ENCODE measurements around the gene NEURL4. TPM values are rescaled to one million over a fixed set of nuclear protein-coding genes. Genes with fewer than 3 reads are reported as not detected.

The NEURL4 gene
- total RNA-seq, 4 donors from 2014 or later = 9.7 to 18.7 (median 14.4) TPM

DNA sequence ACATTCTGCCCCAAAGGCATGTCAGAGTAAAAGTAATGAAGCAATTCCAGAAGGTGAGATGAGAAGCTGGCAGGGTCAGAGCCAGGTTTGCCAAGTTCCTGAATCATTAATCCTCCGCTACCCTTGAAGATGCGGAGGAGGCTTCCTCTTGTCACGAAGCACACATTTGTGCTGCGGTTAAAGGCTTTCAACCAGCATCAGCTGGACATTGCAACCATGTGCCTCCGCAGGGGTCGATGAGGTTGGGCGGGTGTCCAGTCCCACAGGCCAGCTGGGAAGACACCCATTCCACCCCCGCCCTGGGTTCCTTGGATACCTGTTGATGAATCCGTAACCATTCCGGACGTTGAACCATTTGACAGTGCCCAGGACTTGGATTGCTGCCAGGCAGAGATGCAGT, 36.0 kb downstream of the NEURL4 start:
- H3K27ac ChIP-seq = peak overlapping the region; percentile 52 to 84 (median 67)
- TF ChIP-seq POLR2A (IDR thresholded peaks at IDR 0.05) (no peak), CTCF (IDR thresholded peaks at IDR 0.05) (no peak)
- DNase-seq = no peak
- no peaks in the 10 kb centered on the region for H3K36me3 ChIP-seq
- peaks cover 0 to 66% (median 0%) of the 10 kb centered on the region in 4 donors for H3K27me3 ChIP-seq
- H3K9me3 ChIP-seq = no peaks in the 10 kb centered on the region
- peaks cover 32 to 57% (median 37%) of the 10 kb centered on the region in 3 donors for H3K4me1 ChIP-seq
- 34 to 80% methylated on average over 3 of the region's 11 CpGs for WGBS, 2 donors
- intact Hi-C loops (cut with DNase I) = no loop called here
- no peak overlapping the region for H3K4me3 ChIP-seq

DNA sequence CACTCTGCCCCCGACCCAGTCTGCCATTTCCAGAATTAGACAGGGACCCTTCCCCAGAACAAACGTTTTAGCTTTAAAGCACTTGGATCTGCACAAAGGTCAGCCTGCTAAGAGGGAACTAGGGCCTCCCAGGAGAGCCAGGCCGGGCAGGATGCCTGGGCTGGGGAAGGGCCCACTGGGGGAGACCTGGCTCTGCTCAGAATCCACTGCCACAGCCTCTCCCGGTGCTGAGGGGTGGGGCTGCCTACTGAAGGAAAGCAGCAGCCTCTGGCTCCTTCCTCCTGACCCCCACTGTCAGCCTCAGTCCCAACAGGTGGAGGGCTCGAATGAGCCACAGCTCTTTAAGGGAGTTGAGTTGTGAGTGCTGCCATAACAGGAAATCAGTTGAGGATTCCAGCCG, 36.4 kb downstream of the NEURL4 start:
- H3K4me3 ChIP-seq = no peak overlapping the region
- peaks cover 32 to 57% (median 37%) of the 10 kb centered on the region in 3 donors for H3K4me1 ChIP-seq
- intact Hi-C loops (cut with DNase I) = no loop called here
- DNase-seq = no peak
- TF ChIP-seq POLR2A (IDR thresholded peaks at IDR 0.05) (no peak), CTCF (IDR thresholded peaks at IDR 0.05) (no peak)
- WGBS, 2 donors = 4 to 24% methylated on average over 3 to 4 of the region's 6 CpGs
- H3K9me3 ChIP-seq = no peaks in the 10 kb centered on the region
- no peaks in the 10 kb centered on the region for H3K36me3 ChIP-seq
- H3K27me3 ChIP-seq = peaks cover 0 to 70% (median 0%) of the 10 kb centered on the region in 4 donors
- H3K27ac ChIP-seq = peak overlapping the region; percentile 52 to 84 (median 67)

DNA sequence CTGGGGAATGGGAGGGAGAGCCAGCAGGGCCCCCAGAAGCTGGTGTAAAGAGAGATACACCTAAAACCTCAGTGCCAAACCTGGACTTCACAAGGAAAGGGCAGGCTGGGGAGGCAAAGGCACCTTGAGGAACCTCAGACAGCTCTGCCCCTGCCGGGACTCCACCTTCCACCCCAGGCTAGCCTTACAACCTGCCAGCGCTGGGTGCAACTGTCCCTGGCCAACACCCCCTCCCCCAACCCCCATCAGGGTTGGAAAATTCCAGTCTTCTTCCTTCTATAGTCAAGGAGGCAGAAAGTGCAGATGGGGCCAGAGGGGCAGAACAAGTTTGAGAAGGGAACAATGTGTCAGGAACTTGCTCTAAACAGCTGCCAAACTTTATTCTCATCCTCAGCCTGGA, 36.9 kb downstream of the NEURL4 start:
- 20 to 40% methylated on average over 1 of the region's 2 CpGs for whole genome bisulfite sequencing, 2 donors
- intact Hi-C loops (cut with DNase I) = no loop called here
- Histone ChIP-seq H3K9me3 (no peaks in the 10 kb centered on the region), H3K27me3 (peaks cover 0 to 71% (median 0%) of the 10 kb centered on the region in 4 donors), H3K36me3 (no peaks in the 10 kb centered on the region), H3K4me3 (no peak overlapping the region), H3K4me1 (peaks cover 32 to 57% (median 37%) of the 10 kb centered on the region in 3 donors), H3K27ac (peak overlapping the region; percentile 52 to 84 (median 67))
- no peak for TF ChIP-seq POLR2A (IDR thresholded peaks at IDR 0.05)
- no peak for DNase-seq

GRCh38 chr17:7290685-7291084, 38.5 kb downstream of the NEURL4 start:
- TF ChIP-seq POLR2A (IDR thresholded peaks at IDR 0.05) = no peak
- TF ChIP-seq CTCF (IDR thresholded peaks at IDR 0.05) = no peak
- Histone ChIP-seq H3K36me3 (peaks cover 0 to 12% (median 0%) of the 10 kb centered on the region in 3 donors), H3K27ac (no peak overlapping the region), H3K27me3 (peaks cover 0 to 71% (median 0%) of the 10 kb centered on the region in 4 donors), H3K4me3 (no peak overlapping the region), H3K4me1 (peaks cover 25 to 46% (median 28%) of the 10 kb centered on the region in 3 donors), H3K9me3 (no peaks in the 10 kb centered on the region)
- 61 to 74% methylated on average over 6 to 11 of the region's 11 CpGs for WGBS, 2 donors
- DNase-seq = no peak
- intact Hi-C loops (cut with DNase I) = no loop called here

DNA sequence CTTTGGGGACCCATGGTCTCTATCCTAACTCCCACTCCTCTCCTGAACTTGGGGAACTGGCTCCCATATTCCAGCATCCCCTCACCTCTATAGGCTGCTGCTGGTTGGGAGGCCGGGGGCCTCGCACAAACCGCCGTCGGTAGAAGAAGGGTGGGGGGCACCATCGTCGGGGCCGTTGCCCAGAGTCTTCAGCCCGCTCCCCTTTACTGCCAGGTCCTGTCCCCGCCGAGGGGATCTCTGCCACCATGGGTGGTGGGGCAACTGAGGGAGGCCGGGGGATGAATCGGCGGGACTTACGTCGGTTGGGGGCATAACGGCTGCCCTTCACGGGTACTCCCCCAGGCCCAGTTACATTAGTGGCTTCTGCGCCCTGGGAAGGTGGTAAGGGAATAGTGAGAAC, 39.0 kb downstream of the NEURL4 start:
- Histone ChIP-seq H3K27me3 (peaks cover 0 to 68% (median 0%) of the 10 kb centered on the region in 4 donors), H3K4me3 (no peak overlapping the region), H3K27ac (no peak overlapping the region), H3K9me3 (no peaks in the 10 kb centered on the region), H3K36me3 (peaks cover 0 to 16% (median 0%) of the 10 kb centered on the region in 3 donors), H3K4me1 (peaks cover 25 to 44% (median 26%) of the 10 kb centered on the region in 3 donors)
- intact Hi-C loops (cut with DNase I) = no loop called here
- no peak for DNase-seq
- 90 to 100% methylated on average over 1 to 15 of the region's 19 CpGs for WGBS, 2 donors
- TF ChIP-seq POLR2A (IDR thresholded peaks at IDR 0.05) (no peak), CTCF (IDR thresholded peaks at IDR 0.05) (no peak)

Data from esophagus squamous epithelium (tissue), 5 donors.